Activated T-cell treated with anti-CD3 and anti-CD28 coated beads for 1 hour (primary cell): ENCODE measurements around the gene CHST9.
"Not testable (repeated sequence)": the region's sequence is repeated elsewhere in the genome, so short reads cannot be mapped to it uniquely, and the experiment has no call there.

Experiments
- DNase-seq: peaks from one replicate; pipeline ENCODE4 v3.0.0-alpha.2; 2020; ENCODE audit warnings: low read depth

CHST9 gene

DNA sequence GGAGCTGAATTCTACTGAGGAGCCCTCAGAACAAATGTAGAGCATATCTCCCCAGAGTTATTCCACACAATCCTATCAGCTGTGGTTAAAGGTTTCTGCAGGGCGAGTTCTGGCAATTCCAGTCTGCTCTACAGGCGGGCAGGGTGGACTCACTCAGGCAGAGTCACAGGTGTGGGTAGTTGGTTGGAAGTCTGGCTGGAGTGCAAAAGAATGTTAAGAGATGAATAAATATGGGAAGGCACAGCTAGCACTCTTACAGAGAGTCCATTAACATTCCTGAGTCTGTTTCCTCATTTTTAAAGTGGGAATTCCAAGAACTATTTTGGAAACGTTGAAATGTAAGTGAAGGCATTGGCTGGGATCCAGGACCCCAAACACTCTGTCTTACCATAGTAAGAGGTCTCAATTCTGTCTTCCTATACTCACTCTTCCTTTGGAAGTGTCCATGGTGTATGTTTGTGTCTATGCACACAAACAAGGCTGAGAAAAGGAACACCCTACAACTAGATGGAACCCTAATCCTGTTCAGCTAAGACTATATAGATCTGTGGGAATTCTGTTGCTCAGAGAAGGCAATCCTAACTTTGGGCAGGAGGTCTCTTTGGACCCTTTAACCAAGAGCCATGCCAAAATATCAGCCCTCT is 256.3 kb downstream of the CHST9 start:
- DNase-seq, result no peak

- not testable (repeated sequence) for DNase-seq
Observed at GRCh38 chr18:26927822-26928221, 257.3 kb downstream of the CHST9 start.

GRCh38 chr18:26926066-26926675 is 258.9 kb downstream of the CHST9 start:
- no peak for DNase-seq

DNA sequence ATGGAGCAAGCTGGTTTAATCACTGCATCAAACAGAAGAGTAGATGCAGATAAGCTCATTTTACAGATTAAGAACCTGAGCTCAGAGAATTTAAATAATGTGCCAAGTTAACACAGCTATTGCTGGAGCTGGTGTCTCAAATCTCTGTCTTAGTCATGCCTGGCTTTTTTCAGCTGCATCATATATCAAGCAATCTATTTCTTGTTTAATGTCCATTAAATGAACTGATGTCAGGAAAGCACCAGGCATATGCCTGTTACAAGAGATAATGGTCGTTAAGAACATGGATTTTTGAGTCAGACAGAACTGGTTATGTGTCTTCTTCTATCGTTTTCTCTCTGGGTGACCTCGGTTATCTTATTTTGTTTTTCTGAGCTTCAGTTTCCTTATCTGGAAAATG is 259.8 kb downstream of the CHST9 start:
- DNase-seq, result no peak

DNA sequence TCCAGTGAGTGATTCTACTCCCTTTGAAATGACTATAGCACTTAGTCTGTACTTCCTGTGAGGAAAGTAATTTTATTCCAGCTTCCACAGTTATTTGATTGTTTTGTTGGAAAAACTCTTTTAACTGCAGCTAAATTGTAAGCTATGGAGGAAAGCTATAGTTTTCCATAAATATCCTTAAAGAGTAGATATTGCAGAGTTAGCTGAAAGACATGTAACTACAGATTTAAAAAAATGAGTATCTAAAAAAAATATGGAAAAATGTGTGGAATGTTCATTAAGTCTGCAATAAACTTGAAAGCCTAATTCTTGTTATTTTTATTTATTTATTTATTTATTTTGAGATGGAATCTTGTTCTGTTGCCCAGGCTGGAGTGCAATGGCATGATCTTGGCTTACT is 262.8 kb downstream of the CHST9 start:
- DNase-seq, result no peak

- DNase-seq, result no peak
Observed at GRCh38 chr18:26920644-26921043, 264.5 kb downstream of the CHST9 start.

GRCh38 chr18:26919627-26920026 is 265.5 kb downstream of the CHST9 start:
- no peak for DNase-seq

DNA sequence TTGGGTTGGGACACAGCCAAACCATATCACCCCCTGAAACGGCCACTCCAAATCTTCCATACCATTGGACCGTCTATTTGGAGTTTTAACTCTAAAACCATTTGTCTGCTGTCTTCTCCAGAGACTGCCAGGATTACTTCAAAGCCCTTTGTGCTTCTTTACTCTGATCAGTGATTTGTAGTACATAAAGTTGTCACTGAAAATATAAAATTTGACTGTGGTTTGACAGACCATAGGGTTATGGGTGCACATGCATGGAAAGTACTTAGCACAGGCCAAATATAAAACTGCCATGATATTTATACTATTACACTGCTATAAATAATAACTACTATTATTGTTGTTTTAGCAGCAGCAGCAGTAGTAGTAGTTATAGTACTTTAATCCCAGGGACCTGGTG is 265.9 kb downstream of the CHST9 start:
- DNase-seq, result no peak

DNA sequence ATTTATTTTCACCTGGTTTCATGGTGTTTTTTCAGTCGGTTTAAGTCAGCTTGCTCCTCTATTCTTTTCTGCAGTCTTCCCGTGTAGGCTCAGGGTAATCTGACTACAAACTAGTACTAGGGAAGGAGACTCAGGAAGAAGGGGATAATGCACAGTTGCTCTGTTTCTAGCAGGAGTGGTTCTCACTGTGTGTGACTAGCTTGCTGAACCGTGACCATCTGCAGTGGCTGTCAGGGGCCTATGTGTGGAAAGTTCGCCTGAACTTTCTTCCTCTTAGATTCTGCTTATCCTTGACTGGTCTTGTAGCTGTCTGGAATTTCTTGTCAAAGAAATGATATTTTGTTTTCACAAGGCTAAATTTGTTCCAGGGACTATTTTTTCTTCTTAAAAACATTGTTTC is 273.3 kb downstream of the CHST9 start:
- no peak for DNase-seq

DNA sequence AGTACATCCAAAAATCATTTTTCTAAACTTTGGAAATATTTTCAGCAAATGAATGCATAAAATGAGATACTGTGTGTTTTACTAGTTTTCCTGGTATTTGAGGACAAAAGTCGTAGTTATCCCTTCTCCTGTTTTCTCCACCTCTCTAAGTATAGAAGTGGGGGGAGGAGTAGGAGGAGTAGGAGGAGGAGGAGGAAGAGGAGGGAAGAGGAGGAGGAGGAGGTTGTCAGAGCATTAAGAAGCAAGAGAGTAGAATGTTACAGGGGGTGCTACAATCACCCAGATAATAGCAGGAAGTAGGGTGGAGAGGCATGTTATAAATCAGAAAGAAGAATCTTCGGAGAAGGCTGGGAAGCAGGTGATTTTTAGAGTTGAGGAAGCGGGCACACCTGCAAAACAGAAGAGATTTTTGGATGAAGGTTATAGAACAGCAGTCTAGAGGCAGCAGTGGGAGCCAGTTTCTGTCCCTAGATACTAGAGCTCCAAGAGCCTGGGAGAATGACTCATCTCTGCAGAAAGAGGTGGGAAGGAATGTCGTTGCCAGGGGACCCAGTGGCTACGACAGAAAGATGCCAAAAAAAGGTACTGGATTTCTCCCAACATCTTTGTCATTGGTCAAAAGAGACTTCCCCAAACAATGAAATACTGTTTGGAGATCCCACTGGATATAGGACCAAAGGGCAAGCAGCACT is 275.4 kb downstream of the CHST9 start:
- no peak for DNase-seq

GRCh38 chr18:26908906-26909305 is 276.2 kb downstream of the CHST9 start:
- no peak for DNase-seq

DNA sequence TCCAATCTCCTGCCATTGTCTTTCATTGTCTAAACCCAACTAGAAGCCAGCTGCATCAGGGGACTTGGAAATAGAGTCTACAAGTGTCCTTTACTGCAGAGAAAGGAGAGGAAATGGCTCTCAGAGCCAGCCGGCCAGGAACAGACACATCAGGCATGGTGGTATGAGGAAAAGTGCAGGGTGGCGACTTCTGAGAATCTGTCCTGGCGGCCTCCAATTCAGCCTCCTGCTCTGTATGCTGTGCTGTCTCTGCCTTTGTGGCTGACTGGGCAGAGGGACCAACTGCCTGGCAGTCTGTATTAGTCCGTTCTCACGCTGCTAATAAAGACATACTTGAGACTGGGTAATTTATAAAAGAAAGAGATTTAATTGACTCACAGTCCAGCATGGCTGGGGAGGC is 282.8 kb downstream of the CHST9 start:
- DNase-seq, result no peak

- DNase-seq, result no peak
Observed at GRCh38 chr18:26901020-26901419, 284.1 kb downstream of the CHST9 start.

DNA sequence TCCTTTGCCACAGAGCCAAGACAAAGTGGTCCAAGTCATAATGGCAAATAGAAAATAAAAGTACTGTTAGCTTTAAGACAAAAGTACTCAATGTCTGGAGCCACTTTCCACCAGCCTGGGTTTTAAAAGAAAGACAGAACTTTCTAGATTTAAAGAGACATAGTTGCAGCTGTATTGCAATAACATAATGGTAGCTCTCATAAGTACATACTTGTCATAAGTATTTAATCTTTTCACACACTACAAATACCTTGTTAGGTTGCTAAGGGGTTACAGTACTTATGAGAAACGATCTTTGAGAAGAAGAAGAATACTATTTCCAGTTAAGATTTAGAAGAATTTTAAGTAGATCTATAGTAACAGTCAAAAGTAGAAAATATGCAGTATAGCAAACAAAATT is 290.7 kb downstream of the CHST9 start:
- no peak for DNase-seq

GRCh38 chr18:26893996-26894395 is 291.1 kb downstream of the CHST9 start:
- no peak for DNase-seq

- DNase-seq, result no peak
Observed at GRCh38 chr18:26888259-26888658, 296.8 kb downstream of the CHST9 start.

DNA sequence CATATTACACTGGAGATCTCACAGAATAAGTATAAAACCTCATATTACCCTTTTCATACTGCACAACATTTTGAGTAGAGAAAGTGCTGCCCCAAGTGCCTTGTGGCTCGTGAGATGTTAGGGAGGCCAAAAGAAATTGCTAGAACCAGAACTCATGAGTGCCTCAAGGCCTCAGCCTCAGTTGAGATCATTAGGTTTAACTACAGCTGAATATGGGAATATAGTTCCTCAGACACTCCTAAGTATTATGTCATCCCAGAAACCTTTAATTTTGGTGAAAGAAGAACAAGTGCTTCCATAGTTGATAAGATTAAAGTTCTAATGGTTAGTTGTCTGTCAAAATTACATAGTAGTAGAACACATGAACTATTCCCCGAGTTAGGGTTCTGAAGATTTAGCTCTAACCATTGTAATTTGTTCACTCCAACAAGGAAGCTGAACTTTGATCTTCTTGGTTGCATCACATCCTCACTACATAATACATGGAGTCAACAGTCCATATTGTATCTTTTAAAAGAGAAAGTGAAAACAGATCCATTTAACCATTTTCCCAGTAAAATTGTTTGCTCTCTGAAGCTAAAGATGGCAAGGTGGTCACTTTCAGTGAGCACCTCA is 310.0 kb downstream of the CHST9 start:
- no peak for DNase-seq

- no peak for DNase-seq
Observed at GRCh38 chr18:26874283-26874682, 310.8 kb downstream of the CHST9 start.

- no peak for DNase-seq
Observed at GRCh38 chr18:26869640-26870039, 315.5 kb downstream of the CHST9 start.

DNA sequence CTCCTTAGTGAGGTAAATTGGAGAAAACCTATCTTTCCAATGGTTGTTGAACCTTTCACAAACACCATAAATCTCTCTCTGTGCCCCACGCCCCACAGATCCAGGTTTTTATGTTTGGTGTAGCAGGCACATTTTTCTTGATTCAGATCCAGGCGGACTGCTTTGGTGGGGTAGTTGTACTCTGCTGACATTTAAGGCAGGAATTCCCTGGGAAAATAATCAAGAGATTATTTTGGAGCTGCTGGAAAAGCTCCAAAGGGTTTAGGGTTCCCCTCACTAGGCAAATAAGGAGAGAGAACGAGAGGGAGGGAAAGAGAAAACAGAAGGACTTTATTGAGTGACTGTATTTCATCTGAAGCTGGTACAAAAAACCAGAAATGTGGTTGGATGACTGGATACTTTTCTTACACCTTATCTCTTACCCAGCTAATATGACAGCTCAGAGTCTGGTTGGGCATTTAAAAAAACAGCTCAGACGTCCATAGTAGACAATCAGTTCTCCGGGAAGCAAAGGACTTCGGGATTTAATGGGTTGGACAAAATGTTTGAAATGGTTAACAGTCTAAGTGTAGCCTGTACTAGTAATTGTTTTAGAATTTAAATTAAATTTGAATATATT is 316.0 kb downstream of the CHST9 start:
- no peak for DNase-seq

DNA sequence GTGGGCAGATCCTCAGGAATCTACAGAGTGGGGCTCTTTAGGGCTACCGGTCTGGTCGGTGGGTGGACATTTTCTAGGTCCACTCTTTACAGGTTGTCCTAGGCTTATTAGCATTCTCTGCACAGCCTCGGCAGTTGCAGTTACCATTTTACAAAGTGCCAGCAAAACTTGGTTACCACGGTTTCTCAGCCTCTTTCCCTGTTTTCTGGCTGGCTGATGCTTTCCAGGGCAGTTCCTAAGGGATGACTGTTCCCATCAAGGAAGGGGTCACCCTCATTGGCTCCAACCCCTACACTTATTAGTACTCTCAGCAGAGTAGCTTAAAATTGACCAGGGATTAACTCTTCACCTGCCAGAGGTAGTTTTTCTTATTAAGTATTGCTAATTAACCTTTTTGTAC is 317.6 kb downstream of the CHST9 start:
- DNase-seq, result no peak

GRCh38 chr18:26865557-26865956 is 319.6 kb downstream of the CHST9 start, which contains the start of gene AQP4:
AQP4 (minus strand) TSS chr18:26865707; CDS start chr18:26865689, 18 bp downstream.
- no peak for DNase-seq

- DNase-seq, result no peak
Observed at GRCh38 chr18:26864658-26865057, 320.4 kb downstream of the CHST9 start.
